Muscle layer of colon (tissue), 2 donors: ENCODE data around the gene AIRE.

Source experiments
- H3K27ac ChIP-seq: one replicate; pipeline ENCODE4 v1.7.0; 2013; ENCODE audit warnings: low read depth, mild to moderate bottlenecking, low read length, moderate library complexity
- H3K27me3 ChIP-seq, 2 donors: one replicate each; pipeline ENCODE4 v1.7.0; 2013; ENCODE audit warnings: low read length in 2 of 2, mild to moderate bottlenecking in 2 of 2; ENCODE audit not compliant: insufficient read depth in 2 of 2, control insufficient read depth in 1 of 2
- H3K36me3 ChIP-seq: one replicate; pipeline ENCODE4 v1.7.0; 2013; ENCODE audit warnings: mild to moderate bottlenecking, low read length; ENCODE audit not compliant: insufficient read depth
- H3K4me1 ChIP-seq: one replicate; pipeline ENCODE4 v1.7.0; 2013; ENCODE audit warnings: mild to moderate bottlenecking, low read length; ENCODE audit not compliant: insufficient read depth
- H3K4me3 ChIP-seq, 2 donors: one replicate each; pipeline ENCODE4 v1.7.0; 2013; ENCODE audit warnings: low read length in 2 of 2, low read depth in 1 of 2, mild to moderate bottlenecking in 1 of 2, moderate library complexity in 1 of 2
- H3K9ac ChIP-seq: one replicate; pipeline ENCODE4 v1.7.0; 2013; ENCODE audit warnings: low read length
- H3K9me3 ChIP-seq: one replicate; pipeline ENCODE4 v1.7.0; 2013; ENCODE audit warnings: mild to moderate bottlenecking, low read length
- donor health status: abdominal sarcoma.
- donor health status: Adenocarcinoma of cecum.

AIRE gene

DNA sequence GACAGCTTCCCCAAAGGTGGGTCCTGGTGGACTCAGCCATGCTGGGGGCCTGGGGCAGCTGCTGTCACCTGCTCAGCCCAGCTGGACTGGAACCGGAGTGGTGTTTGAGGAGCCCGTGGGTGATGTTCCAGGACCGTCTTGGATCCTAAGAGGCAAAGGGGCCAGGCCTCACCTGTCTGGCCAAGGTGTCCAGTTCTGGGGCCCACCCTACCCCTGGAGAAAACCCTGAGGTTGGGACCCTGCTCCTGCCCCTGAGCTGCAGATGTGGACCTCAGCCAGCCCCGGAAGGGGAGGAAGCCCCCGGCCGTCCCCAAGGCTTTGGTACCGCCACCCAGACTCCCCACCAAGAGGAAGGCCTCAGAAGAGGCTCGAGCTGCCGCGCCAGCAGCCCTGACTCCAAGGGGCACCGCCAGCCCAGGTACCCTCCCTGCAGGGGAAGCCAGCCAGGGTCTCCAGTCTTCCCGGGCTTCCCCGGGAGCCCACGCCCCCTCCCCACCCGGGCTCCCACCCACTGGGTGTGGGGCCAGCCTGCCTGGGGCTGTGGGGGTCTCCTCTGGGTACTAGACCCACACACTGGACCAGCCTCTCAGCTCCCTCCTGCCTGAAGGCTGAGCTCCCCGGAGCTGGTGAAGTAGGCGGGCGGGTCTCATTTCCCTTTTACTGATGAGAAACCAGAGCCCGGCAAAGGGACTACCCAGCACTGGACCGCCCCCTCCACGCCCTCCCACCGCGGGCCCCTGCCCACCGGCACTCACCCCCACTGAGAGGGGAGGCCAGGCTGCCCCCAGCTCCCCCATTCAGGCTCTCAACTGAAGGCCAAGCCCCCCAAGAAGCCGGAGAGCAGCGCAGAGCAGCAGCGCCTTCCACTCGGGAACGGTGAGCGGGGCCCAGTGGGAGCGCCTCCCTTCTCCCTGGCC is 1.3 kb downstream of the AIRE start:
- Histone ChIP-seq H3K36me3 (no peaks in the 10 kb centered on the region), H3K27ac (no peak overlapping the region), H3K9ac (no peak overlapping the region), H3K27me3 (peaks cover 4 to 38% of the 10 kb centered on the region in 2 donors), H3K4me1 (no peaks in the 10 kb centered on the region), H3K9me3 (no peaks in the 10 kb centered on the region), H3K4me3 (no peak overlapping the region)

DNA sequence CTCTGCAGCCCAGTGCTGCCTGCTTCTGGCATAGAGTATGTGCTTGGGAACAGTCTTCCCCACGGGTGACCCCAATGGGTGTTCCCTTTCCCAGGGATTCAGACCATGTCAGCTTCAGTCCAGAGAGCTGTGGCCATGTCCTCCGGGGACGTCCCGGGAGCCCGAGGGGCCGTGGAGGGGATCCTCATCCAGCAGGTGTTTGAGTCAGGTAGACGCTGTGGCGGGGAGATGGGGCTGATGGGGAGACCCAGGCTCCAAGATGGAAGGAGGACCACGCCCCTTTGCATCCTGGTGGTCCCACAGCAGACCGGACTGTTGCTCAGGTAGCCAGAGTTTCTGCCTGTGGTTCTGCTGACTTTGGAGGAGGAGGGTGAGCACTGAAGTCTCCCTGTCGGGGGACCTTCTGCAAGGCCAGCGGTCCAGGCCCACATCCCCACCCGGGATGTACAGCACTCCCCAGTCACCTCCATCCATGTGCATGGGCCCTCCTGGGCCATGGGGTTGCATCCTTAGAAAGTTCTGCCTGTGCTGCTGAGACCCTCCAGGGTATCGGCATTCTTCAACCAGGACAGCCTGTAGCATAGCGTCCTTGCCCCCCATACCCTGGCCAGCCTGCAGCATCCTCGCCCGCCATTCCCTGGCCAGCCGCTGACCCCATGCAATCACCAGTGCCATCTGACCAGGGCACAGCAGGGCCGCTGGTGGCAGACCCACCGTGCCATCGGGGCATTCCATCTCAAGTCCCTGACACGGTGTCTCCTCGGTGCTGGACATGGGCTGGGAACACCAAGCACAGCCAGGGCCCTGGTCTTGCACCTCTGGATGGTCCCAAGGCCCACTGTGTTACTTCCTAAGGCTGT is 2.8 kb downstream of the AIRE start:
- peaks cover 4 to 38% of the 10 kb centered on the region in 2 donors for H3K27me3 ChIP-seq

DNA sequence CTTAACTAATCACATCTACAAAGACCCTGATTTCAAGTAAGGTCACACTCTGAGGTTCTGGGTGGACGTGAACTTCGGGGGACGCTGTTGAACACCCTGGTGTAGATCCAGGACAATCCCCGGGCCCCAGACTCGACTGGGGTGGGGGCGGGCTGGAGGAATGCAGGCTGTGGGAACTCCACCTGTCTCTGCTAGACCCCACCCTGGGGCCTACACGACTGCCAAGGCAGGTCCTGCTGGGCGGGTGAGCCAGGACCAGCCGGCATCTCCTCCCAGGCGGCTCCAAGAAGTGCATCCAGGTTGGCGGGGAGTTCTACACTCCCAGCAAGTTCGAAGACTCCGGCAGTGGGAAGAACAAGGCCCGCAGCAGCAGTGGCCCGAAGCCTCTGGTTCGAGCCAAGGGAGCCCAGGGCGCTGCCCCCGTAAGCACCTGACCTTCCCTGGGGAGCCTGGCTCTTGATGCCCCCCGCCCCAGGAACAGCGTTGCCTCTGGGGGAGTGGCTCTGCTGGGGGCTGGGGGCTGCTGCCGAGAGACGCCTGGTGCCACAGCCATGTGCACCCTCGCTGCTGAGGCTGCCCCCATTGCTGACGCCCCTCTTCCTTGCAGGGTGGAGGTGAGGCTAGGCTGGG is 3.8 kb downstream of the AIRE start:
- Histone ChIP-seq H3K27ac (no peak overlapping the region), H3K36me3 (no peaks in the 10 kb centered on the region), H3K4me1 (no peaks in the 10 kb centered on the region), H3K9ac (no peak overlapping the region), H3K27me3 (peaks cover 4 to 41% of the 10 kb centered on the region in 2 donors), H3K9me3 (no peaks in the 10 kb centered on the region), H3K4me3 (no peak overlapping the region)

More for the DNA sequence above, 2.8 kb downstream of the AIRE start:
- Histone ChIP-seq H3K27ac (no peak overlapping the region), H3K9me3 (no peaks in the 10 kb centered on the region), H3K9ac (no peak overlapping the region), H3K4me1 (no peaks in the 10 kb centered on the region), H3K36me3 (no peaks in the 10 kb centered on the region), H3K4me3 (no peak overlapping the region)

GRCh38 chr21:44290327-44291077 is 4.8 kb downstream of the AIRE start:
- peaks cover 4 to 40% of the 10 kb centered on the region in 2 donors for H3K27me3 ChIP-seq

GRCh38 chr21:44291078-44291935 is 5.6 kb downstream of the AIRE start:
- H3K27ac ChIP-seq: no peak overlapping the region
- H3K9ac ChIP-seq: no peak overlapping the region
- no peak overlapping the region for H3K4me3 ChIP-seq
- H3K4me1 ChIP-seq: no peaks in the 10 kb centered on the region
- peaks cover 2 to 39% of the 10 kb centered on the region in 2 donors for H3K27me3 ChIP-seq
- H3K36me3 ChIP-seq: no peaks in the 10 kb centered on the region
- no peaks in the 10 kb centered on the region for H3K9me3 ChIP-seq

More at GRCh38 chr21:44290327-44291077, 4.8 kb downstream of the AIRE start:
- Histone ChIP-seq H3K36me3 (no peaks in the 10 kb centered on the region), H3K27ac (no peak overlapping the region), H3K4me3 (no peak overlapping the region), H3K9ac (no peak overlapping the region), H3K4me1 (no peaks in the 10 kb centered on the region), H3K9me3 (no peaks in the 10 kb centered on the region)

DNA sequence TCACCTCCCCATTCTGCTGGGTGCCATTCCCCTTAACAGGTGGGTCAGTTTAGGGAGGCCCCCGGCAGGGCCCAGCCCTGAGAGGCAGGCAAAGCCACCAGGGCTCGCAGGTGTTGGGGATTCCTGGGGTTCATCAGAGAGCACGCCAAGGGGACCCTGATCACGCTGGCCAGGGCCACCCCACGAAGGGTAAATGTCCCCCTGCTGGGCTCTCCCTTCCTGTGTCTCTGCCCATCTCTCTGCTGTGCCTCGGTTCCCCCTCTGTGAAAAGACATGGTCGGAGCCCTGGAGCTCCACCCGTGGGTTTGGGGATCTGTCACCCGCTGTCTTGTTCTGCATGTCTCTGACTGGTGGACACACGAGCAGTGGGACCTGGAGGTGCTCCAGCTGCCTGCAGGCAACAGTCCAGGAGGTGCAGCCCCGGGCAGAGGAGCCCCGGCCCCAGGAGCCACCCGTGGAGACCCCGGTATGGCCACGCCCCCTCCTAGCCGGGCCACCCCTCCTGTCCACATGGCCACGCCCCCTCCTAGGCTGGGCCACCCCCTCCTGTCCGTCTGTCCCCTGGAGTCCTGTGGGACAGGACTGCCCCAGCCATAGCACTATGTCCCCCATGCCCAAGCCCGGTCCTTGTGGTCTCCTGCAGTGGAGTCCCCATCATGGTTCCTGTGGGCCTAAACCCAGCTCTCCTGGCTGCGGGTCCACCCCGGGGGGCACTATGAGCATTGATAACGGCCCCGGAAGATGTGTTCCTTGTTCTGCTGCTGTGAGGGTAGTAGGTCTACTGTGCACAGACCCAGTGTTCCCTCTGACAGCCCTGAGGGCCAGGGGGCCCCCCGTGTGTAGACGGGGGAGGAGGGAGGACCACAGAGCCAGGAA is 6.5 kb downstream of the AIRE start:
- Histone ChIP-seq H3K27me3 (peaks cover 0 to 34% of the 10 kb centered on the region in 2 donors), H3K36me3 (no peaks in the 10 kb centered on the region), H3K27ac (no peak overlapping the region)

DNA sequence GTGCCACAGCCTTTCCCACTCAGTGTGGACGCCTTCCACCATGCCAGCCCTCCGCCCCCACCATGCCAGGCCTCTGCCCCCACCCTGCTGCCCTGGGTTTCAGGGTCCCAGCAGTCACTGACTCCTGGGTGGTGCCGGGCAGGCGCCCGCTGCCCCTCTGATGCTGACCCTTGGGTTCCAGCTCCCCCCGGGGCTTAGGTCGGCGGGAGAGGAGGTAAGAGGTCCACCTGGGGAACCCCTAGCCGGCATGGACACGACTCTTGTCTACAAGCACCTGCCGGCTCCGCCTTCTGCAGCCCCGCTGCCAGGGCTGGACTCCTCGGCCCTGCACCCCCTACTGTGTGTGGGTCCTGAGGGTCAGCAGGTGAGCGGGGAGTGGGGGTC is 7.1 kb downstream of the AIRE start:
- H3K27me3 ChIP-seq: peaks cover 0 to 29% of the 10 kb centered on the region in 2 donors
- peaks cover 1% of the 10 kb centered on the region for H3K4me1 ChIP-seq
- no peaks in the 10 kb centered on the region for H3K36me3 ChIP-seq
- H3K9me3 ChIP-seq: no peaks in the 10 kb centered on the region
- no peak overlapping the region for H3K9ac ChIP-seq
- no peak overlapping the region for H3K4me3 ChIP-seq
- no peak overlapping the region for H3K27ac ChIP-seq

More for the DNA sequence above, 6.5 kb downstream of the AIRE start:
- no peak overlapping the region for H3K4me3 ChIP-seq
- H3K9ac ChIP-seq: no peak overlapping the region
- H3K4me1 ChIP-seq: no peaks in the 10 kb centered on the region
- no peaks in the 10 kb centered on the region for H3K9me3 ChIP-seq

DNA sequence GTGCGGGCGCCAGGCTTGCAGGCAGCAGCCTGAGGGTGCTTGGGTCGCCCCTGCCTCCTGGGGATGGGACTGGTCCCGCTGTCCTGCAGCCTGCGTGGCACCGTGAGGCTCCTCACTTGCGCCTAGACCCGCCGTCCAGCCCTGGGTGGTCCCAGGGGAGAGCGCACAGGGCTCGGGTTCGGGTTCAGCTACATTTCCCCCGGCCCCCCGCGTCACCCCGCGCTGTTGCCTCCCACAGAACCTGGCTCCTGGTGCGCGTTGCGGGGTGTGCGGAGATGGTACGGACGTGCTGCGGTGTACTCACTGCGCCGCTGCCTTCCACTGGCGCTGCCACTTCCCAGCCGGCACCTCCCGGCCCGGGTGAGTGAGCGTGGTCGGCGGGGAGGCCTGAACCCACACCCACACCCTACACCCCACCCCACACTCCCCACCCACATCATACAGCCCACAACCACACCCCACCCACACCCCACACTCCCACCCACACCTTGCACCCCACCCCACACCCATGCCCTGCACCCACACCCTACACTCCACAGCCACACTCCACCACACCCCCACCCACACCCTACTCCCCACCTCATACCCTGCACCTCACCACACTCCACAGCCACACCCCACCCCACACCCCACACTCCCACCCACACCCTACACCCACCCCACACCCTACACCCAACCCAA is 8.0 kb downstream of the AIRE start:
- Histone ChIP-seq H3K9ac (no peak overlapping the region), H3K27me3 (peaks cover 0 to 24% of the 10 kb centered on the region in 2 donors), H3K4me1 (peaks cover 5% of the 10 kb centered on the region), H3K9me3 (no peaks in the 10 kb centered on the region), H3K4me3 (no peak overlapping the region), H3K36me3 (no peaks in the 10 kb centered on the region), H3K27ac (no peak overlapping the region)

- no peak overlapping the region for H3K9ac ChIP-seq
- H3K36me3 ChIP-seq: no peaks in the 10 kb centered on the region
- peaks cover 9% of the 10 kb centered on the region for H3K4me1 ChIP-seq
- H3K27ac ChIP-seq: no peak overlapping the region
- H3K4me3 ChIP-seq: no peak overlapping the region
- H3K27me3 ChIP-seq: peaks cover 0 to 24% of the 10 kb centered on the region in 2 donors
- no peaks in the 10 kb centered on the region for H3K9me3 ChIP-seq
These were observed 8.9 kb downstream of the AIRE start for GRCh38 chr21:44294391-44295162.
